HG02588 (cell line): ENCODE measurements around the gene PDE6C.

Experiments
- ATAC-seq: cut with Tn5 transposase; IDR thresholded peaks from one replicate; pipeline ENCODE4 v1.9.1; 2021; ENCODE audit warnings: mild to moderate bottlenecking, moderate library complexity; ENCODE audit not compliant: unreplicated experiment

Gene PDE6C

GRCh38 chr10:93612311-93612710 is at the start of gene PDE6C:
TSS of gene PDE6C (plus strand) at chr10:93612537. CDS start at chr10:93612726, 189 bp downstream.
- ATAC-seq: no peak

GRCh38 chr10:93565446-93565845 is 46.9 kb upstream of the PDE6C start:
- no peak for ATAC-seq

- ATAC-seq: no peak
Observed at GRCh38 chr10:93566435-93567276, 45.7 kb upstream of the PDE6C start, which contains the start of gene FFAR4. TSS of gene FFAR4 (plus strand) at chr10:93566665. CDS start at chr10:93566721, 56 bp downstream.

- ATAC-seq: no peak
Observed at GRCh38 chr10:93567277-93568104, 44.8 kb upstream of the PDE6C start.

GRCh38 chr10:93568105-93568390 is 44.3 kb upstream of the PDE6C start:
- no peak for ATAC-seq

GRCh38 chr10:93570383-93570782 is 42.0 kb upstream of the PDE6C start:
- no peak for ATAC-seq

- ATAC-seq: no peak
Observed at GRCh38 chr10:93572606-93573005, 39.7 kb upstream of the PDE6C start.

GRCh38 chr10:93573051-93573909 is 39.1 kb upstream of the PDE6C start:
- ATAC-seq: no peak

GRCh38 chr10:93573924-93574323 is 38.4 kb upstream of the PDE6C start:
- ATAC-seq: no peak

GRCh38 chr10:93576888-93577287 is 35.4 kb upstream of the PDE6C start:
- no peak for ATAC-seq

- no peak for ATAC-seq
Observed at GRCh38 chr10:93577565-93577964, 34.8 kb upstream of the PDE6C start.

GRCh38 chr10:93579089-93579488 is 33.2 kb upstream of the PDE6C start:
- no peak for ATAC-seq

GRCh38 chr10:93579985-93580711 is 32.2 kb upstream of the PDE6C start:
- no peak for ATAC-seq

GRCh38 chr10:93580828-93581227 is 31.5 kb upstream of the PDE6C start:
- no peak for ATAC-seq

GRCh38 chr10:93584445-93584844 is 27.9 kb upstream of the PDE6C start:
- ATAC-seq: no peak

- no peak for ATAC-seq
Observed at GRCh38 chr10:93589648-93590562, 22.4 kb upstream of the PDE6C start.

GRCh38 chr10:93590638-93591037 is 21.7 kb upstream of the PDE6C start:
- no peak for ATAC-seq

GRCh38 chr10:93591065-93591808 is 21.1 kb upstream of the PDE6C start:
- no peak for ATAC-seq

- ATAC-seq: no peak
Observed at GRCh38 chr10:93593254-93593653, 19.1 kb upstream of the PDE6C start.
